OCI-LY7 (cell line): ENCODE data around the gene ERC1.

Experiments used
- CTCF ChIP-seq: fragments of 200-600 bp; sonication (generic); conservative IDR thresholded peaks from 2 replicates; pipeline ENCODE4 v1.5.1; 2014; ENCODE audit warnings: mild to moderate bottlenecking, antibody characterized with exemption, low read length, moderate library complexity, mixed read lengths
- EZH2phosphoT487 ChIP-seq: fragments of 200-600 bp; sonication (generic); IDR thresholded peaks from 2 replicates; pipeline ENCODE4 v1.6.1; 2018; ENCODE audit warnings: low read depth, borderline replicate concordance, mild to moderate bottlenecking, mixed run types, antibody characterized with exemption, low read length, moderate library complexity, mixed read lengths

- TF ChIP-seq CTCF, result no peak
- no peak for TF ChIP-seq EZH2phosphoT487
Observed at GRCh38 chr12:1318327-1319031, 327.5 kb downstream of the ERC1 start.
